Suprapubic skin (tissue), 4 donors: ENCODE data around the gene LCA5. TPM values are rescaled to one million over a fixed set of nuclear protein-coding genes. Genes with fewer than 3 reads are reported as not detected.
"Not testable (repeated sequence)": the region's sequence is repeated elsewhere in the genome, so short reads cannot be mapped to it uniquely, and the experiment has no call there.

Source experiments
- DNase-seq, 2 donors: peaks; one replicate each; pipeline ENCODE4 v3.0.0-alpha.2; 2019; ENCODE audit warnings: low spot score in 2 of 2
- H3K27ac ChIP-seq: fragments of 200-600 bp; sonication (generic); one replicate; pipeline ENCODE4 v1.5.1; 2019
- H3K27me3 ChIP-seq: fragments of 200-600 bp; sonication (generic); one replicate; pipeline ENCODE4 v1.5.1; 2019
- H3K36me3 ChIP-seq: fragments of 200-600 bp; sonication (generic); one replicate; pipeline ENCODE4 v1.5.1; 2019
- H3K4me1 ChIP-seq: fragments of 200-600 bp; sonication (generic); one replicate; pipeline ENCODE4 v1.5.1; 2019
- H3K4me3 ChIP-seq: fragments of 200-600 bp; sonication (generic); one replicate; pipeline ENCODE4 v1.5.1; 2019; ENCODE audit warnings: mild to moderate bottlenecking
- H3K9me3 ChIP-seq: fragments of 200-600 bp; sonication (generic); one replicate; pipeline ENCODE4 v1.5.1; 2019
- EP300 ChIP-seq: sonication (generic); formaldehyde crosslinking; IDR thresholded peaks from one replicate; pipeline ENCODE4 v1.6.1; 2017; ENCODE audit warnings: antibody characterized with exemption
- POLR2A ChIP-seq, 2 donors: fragments of 450-650 bp; IDR thresholded peaks; one replicate each; pipeline ENCODE4 v1.6.1; 2017; ENCODE audit warnings: antibody characterized with exemption in 2 of 2, mild to moderate bottlenecking in 2 of 2, moderate library complexity in 2 of 2
- POLR2AphosphoS5 ChIP-seq, 3 donors: sonication (generic); formaldehyde crosslinking; IDR thresholded peaks; one replicate each; pipeline ENCODE4 v1.6.1; 2017; ENCODE audit warnings: antibody characterized with exemption in 3 of 3
- WGBS: methylation state at CpG from one replicate; pipeline ENCODE4 v1.1.5; 2018; 5-methylcytosine and 5-hydroxymethylcytosine counted together
- total RNA-seq, 4 donors: library from RNA; depleted of rRNA; stranded (reverse); fragments of >200 nt; gene quantifications; one replicate each; pipeline ENCODE4 v1.1.0, GENCODE V29; 2016
- TF ChIP-seq, protein P1 (sequence below), 2 donors: fragments of 200-600 bp in 1 of 2; fragments of 450-650 bp in 1 of 2; sonication (generic) in 1 of 2; IDR thresholded peaks; one replicate each; pipeline ENCODE4 v1.5.1; 2016 to 2019; ENCODE audit warnings: antibody characterized with exemption in 2 of 2, mild to moderate bottlenecking in 1 of 2, moderate library complexity in 1 of 2

The LCA5 gene
- total RNA-seq, 4 donors from 2014 or later = 0.95 to 2.6 (median 1.5) TPM

DNA sequence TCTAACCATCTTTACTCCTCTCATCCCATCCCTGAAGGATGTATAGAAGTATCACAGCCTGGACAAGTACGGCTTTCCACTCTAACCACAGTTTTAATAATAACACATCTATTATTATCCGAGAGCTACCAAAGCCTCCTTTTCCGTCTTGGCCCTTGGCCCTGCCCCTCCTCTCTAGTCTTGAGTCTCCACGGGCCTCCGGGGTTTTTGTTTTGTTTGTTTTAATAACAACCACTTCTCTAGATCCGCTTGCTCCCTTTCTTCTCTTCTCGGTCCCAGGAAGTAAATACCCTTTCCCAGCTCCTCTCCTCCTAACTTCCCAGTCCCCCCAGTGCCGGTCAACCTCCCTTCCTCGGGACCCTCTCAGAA is 661 bp downstream of the LCA5 start:
- H3K27me3 ChIP-seq = no peaks in the 10 kb centered on the region
- H3K36me3 ChIP-seq = no peaks in the 10 kb centered on the region
- H3K27ac ChIP-seq = peak overlapping the region; percentile 95
- DNase-seq = peak in 1 of 2 donors; percentile 62
- 1% methylated on average over 9 of the region's 9 CpGs for WGBS
- peak overlapping the region; percentile 85 for H3K4me3 ChIP-seq
- no peaks in the 10 kb centered on the region for H3K9me3 ChIP-seq
- TF ChIP-seq POLR2AphosphoS5 (IDR thresholded peaks at IDR 0.05) = no peak
- TF ChIP-seq EP300 = no peak
- TF ChIP-seq POLR2A (IDR thresholded peaks at IDR 0.05) = no peak
- TF ChIP-seq, protein P1, sequence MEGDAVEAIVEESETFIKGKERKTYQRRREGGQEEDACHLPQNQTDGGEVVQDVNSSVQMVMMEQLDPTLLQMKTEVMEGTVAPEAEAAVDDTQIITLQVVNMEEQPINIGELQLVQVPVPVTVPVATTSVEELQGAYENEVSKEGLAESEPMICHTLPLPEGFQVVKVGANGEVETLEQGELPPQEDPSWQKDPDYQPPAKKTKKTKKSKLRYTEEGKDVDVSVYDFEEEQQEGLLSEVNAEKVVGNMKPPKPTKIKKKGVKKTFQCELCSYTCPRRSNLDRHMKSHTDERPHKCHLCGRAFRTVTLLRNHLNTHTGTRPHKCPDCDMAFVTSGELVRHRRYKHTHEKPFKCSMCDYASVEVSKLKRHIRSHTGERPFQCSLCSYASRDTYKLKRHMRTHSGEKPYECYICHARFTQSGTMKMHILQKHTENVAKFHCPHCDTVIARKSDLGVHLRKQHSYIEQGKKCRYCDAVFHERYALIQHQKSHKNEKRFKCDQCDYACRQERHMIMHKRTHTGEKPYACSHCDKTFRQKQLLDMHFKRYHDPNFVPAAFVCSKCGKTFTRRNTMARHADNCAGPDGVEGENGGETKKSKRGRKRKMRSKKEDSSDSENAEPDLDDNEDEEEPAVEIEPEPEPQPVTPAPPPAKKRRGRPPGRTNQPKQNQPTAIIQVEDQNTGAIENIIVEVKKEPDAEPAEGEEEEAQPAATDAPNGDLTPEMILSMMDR (IDR thresholded peaks at IDR 0.05) = no peak
- H3K4me1 ChIP-seq = peaks cover 13% of the 10 kb centered on the region

DNA sequence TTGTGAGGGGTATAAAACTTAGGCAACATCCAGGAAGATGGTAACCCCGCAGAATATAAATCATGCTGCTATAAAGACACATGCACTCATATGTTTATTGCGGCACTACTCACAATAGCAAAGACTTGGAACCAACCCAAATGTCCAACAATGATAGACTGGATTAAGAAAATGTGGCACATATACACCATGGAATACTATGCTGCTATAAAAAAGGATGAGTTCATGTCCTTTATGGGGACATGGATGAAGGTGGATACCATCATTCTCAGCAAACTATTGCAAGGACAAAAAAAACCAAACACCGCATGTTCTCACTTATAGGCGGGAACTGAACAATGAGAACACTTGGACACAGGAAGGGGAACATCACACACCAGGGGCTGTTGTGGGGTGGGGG is 7.7 kb downstream of the LCA5 start:
- H3K36me3 ChIP-seq, H3K4me1 ChIP-seq, H3K27ac ChIP-seq, H3K9me3 ChIP-seq, H3K4me3 ChIP-seq, H3K27me3 ChIP-seq, DNase-seq: not testable (repeated sequence)
- 97% methylated on average over 4 of the region's 4 CpGs for WGBS

DNA sequence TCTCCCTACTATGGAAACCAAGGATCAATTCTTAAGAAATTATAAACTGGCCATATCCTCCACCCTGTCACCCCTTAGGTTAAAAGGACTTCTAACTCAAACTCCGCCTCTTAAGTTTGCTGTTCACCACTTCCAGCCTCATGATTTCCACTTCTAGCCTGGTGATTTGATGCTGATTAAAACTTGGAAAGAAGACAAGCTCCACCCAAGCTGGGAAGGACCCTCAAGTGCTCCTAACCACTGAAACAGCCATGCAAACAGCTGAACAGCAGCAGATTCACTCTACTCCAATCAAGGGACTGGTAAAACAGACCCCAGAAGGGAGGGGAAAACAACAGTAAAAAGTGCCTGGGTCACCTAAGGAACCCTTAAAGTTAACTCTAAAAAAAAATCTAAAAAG is 10.3 kb downstream of the LCA5 start:
- H3K27me3 ChIP-seq = no peaks in the 10 kb centered on the region
- WGBS = 90% methylated on average over 1 of the region's 1 CpG
- TF ChIP-seq, protein P1 (IDR thresholded peaks at IDR 0.05) = no peak
- no peak for TF ChIP-seq POLR2AphosphoS5 (IDR thresholded peaks at IDR 0.05)
- TF ChIP-seq EP300 = no peak
- TF ChIP-seq POLR2A (IDR thresholded peaks at IDR 0.05) = no peak

DNA sequence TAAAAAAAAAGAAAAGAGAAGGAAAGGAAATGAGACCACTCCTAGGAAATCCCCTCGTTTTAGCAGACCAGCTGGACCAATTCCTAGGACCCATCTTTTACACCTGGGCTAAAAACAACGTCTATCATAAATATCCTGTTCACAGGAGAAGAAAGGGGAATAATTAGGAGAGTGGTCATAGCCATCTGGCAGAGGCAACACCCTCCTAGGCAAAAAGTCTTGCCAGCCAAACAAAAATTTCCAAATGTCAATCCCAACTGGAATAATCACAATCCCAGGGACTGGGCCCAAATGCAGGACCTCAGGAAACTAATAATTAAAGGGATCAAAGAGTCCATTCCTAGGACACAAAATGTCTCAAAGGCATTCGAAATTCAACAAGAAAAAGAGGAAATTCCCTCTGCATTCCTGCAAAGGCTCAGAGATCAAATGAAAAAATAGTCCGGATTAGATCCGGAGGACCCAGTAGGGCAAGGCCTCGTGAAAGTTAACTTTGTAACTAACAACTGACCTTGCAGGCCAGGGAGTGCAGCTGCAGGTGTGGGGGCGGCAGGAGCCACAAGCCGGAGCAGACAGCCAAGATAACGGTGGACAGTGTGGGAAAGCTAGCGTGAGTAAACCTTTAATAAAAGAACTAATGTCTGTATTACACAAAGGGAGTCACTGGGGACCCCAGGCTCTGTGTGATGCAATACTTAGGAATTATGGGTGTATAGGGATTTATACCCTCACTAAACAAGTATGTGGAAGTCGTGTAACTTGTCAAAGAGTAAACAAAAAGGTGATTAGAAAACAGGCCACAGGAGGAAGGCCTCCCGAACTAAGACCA is 11.7 kb downstream of the LCA5 start:
- H3K9me3 ChIP-seq = no peaks in the 10 kb centered on the region
- WGBS = 61% methylated on average over 12 of the region's 12 CpGs
- H3K4me1 ChIP-seq = peaks cover 9% of the 10 kb centered on the region
- no peaks in the 10 kb centered on the region for H3K36me3 ChIP-seq
- H3K4me3 ChIP-seq = no peak overlapping the region
- DNase-seq = no peak
- no peaks in the 10 kb centered on the region for H3K27me3 ChIP-seq
- TF ChIP-seq EP300 = no peak
- TF ChIP-seq POLR2AphosphoS5 (IDR thresholded peaks at IDR 0.05) = no peak
- no peak for TF ChIP-seq POLR2A (IDR thresholded peaks at IDR 0.05)
- TF ChIP-seq, protein P1 (IDR thresholded peaks at IDR 0.05) = no peak
- no peak overlapping the region for H3K27ac ChIP-seq

More for the DNA sequence above, 10.3 kb downstream of the LCA5 start:
- DNase-seq = no peak
- H3K4me3 ChIP-seq = no peak overlapping the region
- peaks cover 9% of the 10 kb centered on the region for H3K4me1 ChIP-seq
- no peak overlapping the region for H3K27ac ChIP-seq
- H3K9me3 ChIP-seq = no peaks in the 10 kb centered on the region
- no peaks in the 10 kb centered on the region for H3K36me3 ChIP-seq

DNA sequence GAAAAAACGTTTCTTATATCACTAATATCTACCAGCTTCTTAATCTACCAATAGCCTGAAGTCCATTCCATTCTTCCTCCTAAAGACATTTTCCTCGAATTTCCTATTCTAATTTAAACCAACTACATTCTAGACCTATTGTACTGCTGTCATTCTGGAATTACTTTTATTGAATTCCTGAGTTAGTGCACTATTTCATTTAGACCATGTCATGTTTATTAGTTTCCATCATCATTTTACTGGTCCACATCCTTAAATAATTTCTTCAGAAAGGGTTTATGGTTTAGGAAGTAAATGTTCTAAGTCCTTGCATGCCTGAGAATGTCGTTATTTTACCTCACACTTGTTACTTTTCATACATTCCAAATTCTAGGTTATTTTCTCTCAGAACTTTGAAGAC is 13.2 kb downstream of the LCA5 start:
- Histone ChIP-seq H3K9me3 (no peaks in the 10 kb centered on the region), H3K4me3 (no peak overlapping the region), H3K27ac (no peak overlapping the region), H3K27me3 (no peaks in the 10 kb centered on the region), H3K36me3 (no peaks in the 10 kb centered on the region), H3K4me1 (peaks cover 9% of the 10 kb centered on the region)
- WGBS = 81% methylated on average over 3 of the region's 3 CpGs
- TF ChIP-seq, protein P1 (IDR thresholded peaks at IDR 0.05) = no peak
- TF ChIP-seq POLR2A (IDR thresholded peaks at IDR 0.05) (no peak), EP300 (no peak), POLR2AphosphoS5 (IDR thresholded peaks at IDR 0.05) (no peak)
- DNase-seq = no peak
